ENCODE data around the gene JAZF1.

GRCh38 chr7:27781188-27781587 lies 399.4 kb downstream of the JAZF1 start:
- no peak for TF ChIP-seq POLR2A (IDR thresholded peaks at IDR 0.05)
- TF ChIP-seq, protein P1, sequence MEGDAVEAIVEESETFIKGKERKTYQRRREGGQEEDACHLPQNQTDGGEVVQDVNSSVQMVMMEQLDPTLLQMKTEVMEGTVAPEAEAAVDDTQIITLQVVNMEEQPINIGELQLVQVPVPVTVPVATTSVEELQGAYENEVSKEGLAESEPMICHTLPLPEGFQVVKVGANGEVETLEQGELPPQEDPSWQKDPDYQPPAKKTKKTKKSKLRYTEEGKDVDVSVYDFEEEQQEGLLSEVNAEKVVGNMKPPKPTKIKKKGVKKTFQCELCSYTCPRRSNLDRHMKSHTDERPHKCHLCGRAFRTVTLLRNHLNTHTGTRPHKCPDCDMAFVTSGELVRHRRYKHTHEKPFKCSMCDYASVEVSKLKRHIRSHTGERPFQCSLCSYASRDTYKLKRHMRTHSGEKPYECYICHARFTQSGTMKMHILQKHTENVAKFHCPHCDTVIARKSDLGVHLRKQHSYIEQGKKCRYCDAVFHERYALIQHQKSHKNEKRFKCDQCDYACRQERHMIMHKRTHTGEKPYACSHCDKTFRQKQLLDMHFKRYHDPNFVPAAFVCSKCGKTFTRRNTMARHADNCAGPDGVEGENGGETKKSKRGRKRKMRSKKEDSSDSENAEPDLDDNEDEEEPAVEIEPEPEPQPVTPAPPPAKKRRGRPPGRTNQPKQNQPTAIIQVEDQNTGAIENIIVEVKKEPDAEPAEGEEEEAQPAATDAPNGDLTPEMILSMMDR (IDR thresholded peaks at IDR 0.05 in 4 of 5, conservative IDR thresholded peaks at IDR 0.05 in 1 of 5) = no peak
